ENCODE data around the gene TEF.
"Not testable (repeated sequence)": the region's sequence is repeated elsewhere in the genome, so short reads cannot be mapped to it uniquely, and the experiment has no call there.

TEF gene

DNA sequence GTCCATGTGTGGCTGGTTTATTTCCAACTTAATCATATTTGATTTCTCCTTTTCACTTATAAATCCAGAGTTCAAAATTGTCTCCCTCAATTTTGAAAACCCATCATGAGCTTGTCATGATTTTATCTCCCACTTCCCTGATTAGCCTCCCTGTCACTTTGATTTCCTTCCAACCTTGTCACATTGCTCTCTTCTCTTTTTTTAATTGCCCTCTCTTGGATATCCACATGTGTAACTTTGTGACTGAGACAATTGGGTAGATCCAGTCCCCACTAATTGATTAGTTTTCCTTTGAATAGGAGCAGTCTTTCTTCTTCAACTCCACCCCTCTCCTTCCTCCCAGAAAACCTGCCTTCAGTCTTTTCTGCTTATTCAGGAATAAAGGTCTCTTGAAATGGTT, 2.4 kb downstream of the TEF start:
- DNase-seq = no peak

DNA sequence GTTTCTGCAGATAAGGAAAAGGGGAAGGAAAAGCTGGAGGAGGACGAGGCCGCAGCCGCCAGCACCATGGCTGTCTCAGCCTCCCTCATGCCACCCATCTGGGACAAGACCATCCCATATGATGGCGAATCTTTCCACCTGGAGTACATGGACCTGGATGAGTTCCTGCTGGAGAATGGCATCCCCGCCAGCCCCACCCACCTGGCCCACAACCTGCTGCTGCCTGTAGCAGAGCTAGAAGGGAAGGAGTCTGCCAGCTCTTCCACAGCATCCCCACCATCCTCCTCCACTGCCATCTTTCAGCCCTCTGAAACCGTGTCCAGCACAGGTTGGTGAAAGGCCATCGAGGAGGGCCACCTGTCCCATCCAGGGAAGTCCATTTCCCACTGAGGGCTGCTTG, 5.6 kb downstream of the TEF start:
- DNase-seq = no peak

DNA sequence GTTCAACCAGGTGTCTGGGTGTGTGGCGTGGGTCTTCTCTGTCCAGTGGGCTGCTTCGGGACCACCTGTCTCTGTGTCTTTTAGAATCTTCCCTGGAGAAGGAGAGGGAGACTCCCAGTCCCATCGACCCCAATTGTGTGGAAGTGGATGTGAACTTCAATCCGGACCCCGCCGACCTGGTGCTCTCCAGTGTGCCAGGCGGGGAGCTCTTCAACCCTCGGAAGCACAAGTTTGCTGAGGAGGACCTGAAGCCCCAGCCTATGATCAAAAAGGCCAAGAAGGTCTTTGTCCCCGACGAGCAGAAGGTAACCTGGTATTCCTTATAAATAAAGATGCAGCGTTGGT, 12.2 kb downstream of the TEF start:
- DNase-seq = no peak

DNA sequence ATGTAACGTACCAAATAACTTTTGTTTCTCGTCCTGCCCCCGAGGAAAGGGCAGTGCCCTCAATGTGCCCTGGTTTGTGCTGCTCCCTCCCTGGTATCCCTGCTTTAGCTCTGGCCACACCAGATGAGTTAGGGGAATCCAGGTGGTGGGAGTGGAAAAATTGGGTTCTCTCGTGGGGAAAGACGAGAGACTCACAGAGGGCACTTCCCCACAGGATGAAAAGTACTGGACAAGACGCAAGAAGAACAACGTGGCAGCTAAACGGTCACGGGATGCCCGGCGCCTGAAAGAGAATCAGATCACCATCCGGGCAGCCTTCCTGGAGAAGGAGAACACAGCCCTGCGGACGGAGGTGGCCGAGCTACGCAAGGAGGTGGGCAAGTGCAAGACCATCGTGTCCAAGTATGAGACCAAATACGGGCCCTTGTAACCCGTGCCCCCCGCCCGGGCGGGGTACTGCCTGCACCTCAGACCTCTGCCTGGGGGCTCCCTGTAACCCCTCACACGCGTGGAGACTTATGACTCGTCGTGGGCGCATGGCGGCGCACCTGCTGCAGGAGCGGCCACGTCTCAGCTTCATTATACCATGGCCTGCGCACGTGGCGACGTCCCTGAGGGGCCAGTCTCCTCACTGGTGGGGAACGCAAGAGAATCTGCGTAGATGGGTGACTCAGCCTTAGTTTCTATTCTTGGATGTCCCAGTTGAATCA, 13.9 kb downstream of the TEF start:
- no peak for DNase-seq

DNA sequence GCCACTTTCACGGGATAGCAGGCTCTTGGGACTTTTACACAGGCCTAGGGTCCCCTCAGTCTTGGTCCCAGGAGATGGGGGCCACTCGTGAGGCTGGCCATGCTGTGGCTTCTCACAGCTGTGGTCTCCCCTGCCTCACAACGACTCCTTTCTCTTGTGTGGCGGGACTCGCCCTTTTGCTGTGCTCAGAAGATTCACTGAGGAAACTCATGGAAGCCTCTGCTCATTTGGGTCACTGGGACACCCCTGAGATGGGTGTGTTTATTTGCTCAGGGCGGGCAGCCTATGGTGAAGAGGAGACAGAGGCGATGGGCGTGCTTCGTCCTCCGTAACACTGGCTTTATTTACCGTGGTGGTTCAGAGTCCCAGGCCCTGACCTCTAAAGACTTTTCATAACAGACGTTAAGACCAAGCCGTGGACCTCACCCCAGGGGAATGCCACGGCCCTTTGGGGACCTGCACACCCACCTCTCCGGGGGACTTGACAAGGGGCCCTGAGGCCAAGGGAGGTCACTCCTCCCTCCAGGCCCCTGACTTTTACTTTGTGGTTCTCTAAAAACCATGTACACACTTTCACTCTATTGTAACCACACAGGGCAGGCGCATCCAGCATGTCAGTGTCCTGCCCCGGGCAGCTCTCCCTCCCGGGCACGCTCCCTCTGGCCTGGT, 15.5 kb downstream of the TEF start:
- DNase-seq = no peak

DNA sequence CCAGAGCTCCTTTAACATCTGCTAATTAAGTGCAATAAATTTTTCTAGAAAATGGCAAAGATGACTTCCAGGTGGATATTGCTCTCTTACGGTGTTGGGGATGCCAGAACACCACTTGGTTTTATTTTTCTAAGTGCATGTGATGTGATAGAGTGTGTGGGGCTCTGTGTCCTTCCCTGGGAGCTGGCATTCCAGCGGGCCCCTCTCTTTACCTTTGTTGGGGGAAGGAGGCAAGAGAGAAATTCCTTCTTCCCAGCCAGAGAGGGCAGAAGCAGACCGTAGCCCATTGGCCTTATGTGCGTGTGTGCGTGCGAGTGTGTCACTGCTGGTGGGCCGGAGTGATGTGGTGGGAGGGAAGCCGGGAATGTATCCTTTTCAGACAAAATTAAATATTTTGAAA, 17.2 kb downstream of the TEF start:
- no peak for DNase-seq

DNA sequence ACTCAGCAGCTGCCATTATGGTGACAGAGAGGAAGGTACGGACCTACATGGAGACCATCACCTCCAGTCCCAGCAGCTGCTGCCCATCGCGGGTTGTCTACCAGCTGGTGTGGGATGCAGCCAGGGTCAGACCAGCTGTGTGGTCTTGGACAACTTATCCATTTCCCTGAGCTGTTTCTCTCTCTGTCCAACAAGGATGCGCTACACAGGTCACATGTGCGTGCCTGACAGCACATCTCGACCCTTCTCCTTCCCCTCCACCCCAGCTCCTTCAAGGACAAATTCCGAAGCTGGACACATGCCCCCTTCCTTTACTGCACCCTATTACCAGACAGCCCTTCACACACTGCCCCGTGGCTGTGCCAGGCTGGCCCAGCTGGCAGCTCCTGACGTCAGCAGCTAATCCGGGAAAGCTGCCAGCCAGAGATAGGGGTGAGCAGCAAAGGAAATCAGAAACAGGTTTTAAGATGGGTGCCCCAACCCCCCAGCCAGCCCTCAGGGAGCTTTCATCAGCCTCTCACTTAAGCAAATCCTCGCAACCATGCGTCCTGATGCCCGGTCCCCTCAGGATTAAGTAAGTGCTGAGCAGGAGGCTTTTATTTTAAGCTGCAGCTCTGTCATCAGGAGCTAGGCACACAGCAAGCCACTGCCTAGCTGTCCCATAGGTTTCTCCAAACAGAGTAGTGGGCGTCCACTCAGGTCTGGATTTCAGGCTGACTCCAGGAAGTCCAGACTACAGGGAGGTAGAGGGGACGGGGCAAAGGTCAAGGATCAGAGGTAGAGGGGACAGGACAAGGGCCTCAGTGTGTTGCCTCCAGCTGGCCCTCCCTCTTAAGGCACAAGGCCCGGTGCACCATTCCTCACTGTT, 20.3 kb downstream of the TEF start:
- no peak for DNase-seq

DNA sequence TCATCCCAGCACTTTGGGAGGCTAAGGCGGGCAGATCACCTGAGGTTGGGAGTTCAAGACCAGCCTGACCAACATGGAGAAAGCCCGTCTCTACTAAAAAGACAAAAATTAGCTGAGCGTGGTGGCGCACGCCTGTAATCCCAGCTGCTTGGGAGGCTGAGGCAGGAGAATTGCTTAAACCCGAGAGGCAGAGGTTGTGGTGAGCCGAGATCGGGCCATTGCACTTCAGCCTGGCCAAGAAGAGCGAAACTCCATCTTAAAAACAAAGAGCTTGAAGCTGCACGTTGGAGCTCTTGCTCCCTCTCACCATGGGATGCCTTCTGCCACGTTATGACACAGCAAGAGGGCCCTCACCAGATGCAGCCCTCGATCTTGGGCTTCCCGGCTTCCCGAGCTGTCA, 21.1 kb downstream of the TEF start:
- DNase-seq = not testable (repeated sequence)

DNA sequence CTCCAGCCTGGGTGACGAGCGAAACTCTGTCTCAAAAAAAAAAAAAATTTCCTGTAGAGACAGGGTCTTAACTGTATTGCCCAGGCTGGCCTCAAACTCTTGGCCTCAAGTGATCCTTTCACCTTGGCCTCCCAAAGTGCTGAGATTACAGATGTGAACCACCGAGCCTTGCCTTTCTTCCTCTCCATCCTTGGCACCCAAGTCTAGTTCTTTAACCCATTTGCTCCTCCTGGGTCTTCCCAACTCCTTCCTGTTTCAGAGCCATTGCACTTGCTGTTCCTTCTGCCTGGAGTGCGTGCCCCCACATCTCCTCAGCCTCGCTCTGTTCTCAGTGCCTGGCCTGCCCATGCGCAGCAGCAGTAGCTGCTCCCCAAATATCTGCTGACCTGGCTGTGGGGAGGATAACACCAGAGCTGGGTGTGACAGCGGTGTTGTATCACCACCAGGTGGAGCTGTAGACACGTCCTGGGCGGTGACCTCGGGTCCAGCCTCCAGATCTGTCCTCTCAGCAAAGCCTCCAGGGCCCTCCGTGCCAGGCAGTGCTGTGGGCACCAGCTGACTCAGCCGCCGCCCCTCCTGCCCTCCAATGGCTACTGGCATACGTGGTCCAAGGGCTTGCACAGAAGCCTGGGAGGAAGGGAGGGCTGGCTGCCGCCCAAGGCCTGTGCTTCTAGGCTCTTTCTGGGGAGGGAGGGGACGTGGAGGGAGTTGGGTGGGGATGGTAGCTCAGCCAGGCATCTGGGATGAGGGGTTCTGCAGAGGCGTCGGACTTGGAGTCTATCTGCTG, 22.0 kb downstream of the TEF start:
- peak; percentile 88 for DNase-seq

DNA sequence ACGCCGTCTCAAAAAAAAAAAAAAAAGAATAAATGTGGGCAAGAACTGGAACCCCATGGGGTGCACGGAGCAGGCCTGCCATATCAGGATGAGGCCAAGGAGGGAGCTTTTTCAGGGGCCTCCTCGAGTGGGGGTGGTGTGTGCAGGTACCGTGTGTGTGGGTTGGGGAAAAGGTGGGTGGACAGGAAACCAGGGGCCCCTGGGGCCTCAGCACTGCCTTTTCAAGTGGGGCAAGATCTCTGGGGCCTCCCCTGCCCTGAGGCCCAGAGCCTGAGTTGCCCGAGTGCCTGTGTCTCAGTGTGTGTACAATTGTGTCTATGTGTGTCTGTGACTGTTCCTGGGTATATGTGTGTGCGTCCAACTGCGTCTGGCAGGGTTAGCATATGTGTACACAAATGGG, 23.8 kb downstream of the TEF start:
- DNase-seq = peak; percentile 25

DNA sequence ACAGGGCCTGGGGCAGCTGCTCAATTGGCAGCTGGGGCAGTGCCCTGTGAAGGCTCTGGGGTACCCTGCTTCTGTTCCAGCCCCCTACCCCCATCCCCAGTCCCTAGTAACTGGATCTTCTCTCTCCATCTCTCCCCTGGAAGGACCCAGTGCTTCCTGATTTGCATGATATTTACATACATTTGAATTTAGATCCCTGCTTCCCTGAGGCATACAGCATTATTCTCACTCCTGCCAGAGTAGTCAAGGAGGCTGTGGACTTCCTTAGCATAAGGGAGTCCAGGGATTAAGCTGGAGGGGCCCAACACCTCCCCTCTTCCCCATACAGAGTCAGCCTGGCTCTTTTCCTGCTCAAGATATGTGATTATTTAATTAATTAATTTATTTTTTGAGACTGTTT, 24.7 kb downstream of the TEF start:
- no peak for DNase-seq

DNA sequence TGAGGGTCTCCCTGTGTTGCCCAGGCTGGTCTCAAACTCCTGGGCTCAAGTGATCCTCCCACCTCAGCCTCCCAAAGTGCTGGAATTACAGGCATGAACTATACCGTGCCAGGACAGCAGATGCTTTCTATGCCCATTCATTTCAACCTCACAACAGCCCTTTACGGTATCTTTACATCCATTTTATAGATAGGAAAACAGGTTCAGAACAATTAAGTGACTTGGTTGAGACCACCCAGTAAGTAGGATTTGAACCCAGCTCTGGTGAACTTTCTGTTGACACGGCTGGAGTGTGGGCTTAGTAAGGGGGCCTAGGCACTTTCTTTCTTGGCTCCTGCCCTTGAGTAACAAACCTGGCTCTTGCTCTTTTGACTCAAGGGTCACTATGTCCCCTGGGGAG, 25.7 kb downstream of the TEF start:
- DNase-seq = no peak

DNA sequence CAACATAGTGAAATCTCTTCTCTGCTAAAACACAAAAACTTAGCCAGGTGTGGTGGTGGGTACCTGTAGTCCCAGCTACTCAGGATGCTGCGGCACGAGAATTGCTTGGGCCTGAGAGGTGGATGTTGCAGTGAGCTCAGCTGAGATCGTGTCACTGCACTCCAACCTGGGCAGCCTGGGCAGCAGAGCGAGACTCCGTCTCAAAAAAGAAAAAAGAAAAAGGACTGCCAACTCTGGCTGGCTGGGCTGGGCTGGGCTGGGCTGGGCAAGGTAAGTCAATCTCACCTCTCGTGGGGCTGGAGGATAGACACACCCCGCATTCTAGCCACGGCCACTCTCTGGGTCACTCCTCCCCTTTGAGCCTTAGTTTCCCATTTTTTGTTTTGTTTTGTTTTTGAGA, 26.9 kb downstream of the TEF start:
- DNase-seq = no peak

DNA sequence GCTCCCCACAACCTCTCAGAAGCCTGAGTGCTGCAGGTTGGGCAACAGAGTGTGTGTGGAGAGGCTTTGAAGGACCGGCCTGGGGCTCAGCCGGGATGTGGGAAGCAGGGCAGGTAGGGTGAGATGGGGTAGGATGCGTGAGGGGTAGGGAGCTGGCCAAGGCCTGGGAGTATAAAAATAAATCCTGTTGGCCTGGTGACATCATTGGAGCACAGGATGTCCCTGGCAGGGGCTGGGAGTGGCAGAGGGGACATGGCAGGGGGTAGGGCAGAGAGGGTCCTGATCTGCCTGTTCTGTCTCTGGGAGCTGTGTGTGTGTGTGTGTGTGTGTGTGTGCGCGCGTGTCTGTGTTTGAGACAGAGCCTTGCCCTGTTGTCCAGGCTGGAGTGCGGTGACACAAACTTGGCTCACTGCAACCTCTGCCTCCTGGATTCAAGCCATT, 28.6 kb downstream of the TEF start:
- no peak for DNase-seq

DNA sequence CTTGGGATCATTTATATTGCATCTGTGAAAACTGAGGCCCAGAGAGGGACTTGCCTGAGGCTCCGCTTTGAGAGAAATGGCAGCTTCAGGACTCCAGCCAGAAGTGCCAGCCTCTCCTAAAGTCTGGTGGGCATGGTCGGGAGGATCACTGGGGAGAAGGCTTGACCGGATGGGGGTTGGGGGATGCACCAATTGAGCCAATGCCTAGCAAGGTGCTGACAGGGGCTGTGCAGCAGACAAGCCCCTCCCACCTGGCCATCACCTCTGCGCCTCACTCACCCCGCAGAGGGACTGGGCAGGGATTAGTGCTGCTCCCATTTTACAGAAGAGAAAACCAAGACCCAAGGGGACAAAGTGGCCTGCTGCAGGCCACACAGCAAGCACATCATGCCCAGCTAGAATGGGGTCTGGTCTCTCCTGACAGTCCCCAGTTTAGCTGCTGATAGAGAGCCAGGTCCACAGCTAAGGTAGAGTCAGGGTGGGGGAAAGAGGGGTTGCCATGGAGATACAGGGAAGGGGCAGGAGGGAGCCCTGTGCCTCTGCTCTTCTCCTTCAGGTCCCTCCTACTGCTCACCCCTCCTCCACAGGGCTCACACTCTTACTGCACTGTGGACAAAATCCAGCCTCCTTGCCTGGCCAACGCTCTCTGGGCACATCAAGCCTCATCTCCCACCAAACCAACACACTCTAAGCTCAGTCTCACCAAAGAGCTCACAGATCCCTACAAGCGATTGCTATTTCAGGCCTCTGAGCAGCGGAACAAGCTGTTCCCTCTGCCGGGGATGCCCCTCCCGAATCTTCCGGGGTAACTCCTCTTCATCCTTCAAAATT, 29.5 kb downstream of the TEF start:
- no peak for DNase-seq

DNA sequence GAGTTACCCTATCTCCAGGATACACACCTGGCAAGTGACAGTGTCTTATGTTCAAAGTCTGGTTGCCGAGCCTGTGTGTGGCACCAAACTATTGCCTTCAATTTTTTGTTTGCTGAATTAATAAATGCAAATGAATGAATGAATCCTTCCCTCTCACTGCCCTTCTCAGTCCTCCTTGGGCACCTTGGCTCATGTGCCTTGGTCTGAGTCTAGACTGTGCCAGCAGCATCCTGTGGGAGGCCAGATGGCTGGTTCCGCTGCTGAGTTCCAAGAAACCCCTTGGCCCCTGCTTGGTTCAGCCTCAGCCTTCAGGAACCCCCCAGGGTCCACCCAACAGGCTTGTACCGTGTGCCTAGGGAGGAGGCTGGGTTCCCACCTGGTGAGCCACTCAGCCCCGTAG, 33.8 kb downstream of the TEF start:
- DNase-seq = no peak

DNA sequence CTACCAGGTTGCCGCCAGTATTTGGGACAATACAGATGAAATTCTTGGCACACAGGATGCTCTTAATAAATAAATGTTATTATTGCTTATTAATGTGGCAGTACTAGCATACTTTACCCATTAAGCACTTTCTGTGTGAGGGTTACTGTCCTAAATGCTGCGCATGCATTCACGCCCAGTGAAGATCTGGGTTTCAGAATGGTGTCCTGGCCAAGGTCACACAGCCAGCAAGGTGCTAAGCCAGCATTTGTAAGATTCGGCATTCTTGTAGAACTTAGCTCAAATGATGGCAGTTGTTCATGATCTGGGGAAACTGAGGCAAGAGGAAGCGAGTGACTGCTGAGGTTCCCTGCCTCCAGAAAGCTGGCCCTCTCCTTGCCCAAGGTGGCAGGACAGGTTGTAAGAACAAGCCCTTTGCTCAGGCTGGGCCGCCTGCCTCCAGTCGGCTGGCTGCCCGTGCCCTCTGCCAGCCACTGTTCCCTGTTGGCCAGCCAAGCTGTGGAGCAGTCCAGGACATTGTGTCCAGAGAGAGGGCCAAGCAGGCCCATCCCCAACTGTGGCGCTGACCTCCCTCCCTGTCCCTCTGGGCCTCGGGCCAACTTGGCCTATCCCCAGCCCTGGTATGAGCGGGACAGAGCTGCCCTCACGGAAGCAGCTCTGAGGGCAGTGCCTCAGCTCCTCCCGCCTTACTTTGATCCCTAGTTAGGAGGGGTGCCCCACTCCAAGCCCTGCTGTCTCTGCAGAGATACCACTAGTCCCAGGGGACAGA, 36.1 kb downstream of the TEF start:
- no peak for DNase-seq

DNA sequence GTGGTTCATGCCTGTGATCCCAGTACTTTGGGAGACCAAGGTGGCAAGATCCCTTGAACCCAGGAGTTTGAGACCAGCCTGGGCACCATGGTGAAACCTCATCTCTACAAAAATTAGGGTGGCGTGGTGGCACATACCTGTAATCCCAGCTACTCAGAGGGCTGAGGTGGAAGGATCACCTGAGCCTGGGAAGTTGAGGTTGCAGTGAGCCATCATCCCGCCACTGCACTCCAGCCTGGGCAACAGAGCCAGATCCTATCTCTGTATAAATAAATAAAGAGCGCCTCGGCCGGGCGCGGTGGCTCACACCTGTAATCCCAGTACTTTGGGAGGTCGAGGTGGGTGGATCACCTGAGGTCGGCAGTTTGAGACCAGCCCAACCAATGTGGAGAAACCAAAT, 37.0 kb downstream of the TEF start:
- no peak for DNase-seq

DNA sequence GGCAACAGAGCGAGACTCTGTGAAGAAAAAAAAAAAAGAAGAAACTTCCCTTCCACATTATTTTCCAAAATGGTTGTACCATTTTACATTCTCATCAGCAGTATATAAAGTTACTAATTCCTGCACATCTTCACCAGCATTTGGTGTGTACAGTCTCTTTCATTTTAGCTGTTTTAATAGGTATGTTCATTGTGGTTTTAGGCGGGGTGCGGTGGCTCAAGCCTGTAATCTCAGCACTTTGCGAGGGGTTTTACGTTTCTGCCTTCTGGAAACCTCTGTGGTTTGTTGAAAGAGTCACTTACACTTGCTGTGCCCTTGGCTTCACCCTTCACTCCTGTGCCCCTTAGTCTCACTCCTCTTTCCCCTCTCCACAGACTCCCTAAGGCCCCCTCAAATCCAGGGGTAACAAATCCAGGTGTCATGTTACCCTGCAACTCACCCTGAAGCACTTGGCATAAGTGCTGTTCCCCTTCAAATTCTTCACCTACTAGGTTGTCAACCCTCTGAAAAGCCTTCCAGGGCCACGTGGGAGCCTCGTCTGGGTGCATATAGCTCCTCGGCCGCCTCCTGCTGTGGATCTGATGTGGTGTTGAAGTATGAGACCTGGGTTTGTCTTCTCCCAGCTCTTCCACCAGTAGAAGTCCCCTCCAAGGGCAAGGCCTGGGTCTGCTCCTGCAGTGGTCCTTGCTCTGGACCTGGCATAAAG, 44.1 kb downstream of the TEF start:
- DNase-seq = no peak

DNA sequence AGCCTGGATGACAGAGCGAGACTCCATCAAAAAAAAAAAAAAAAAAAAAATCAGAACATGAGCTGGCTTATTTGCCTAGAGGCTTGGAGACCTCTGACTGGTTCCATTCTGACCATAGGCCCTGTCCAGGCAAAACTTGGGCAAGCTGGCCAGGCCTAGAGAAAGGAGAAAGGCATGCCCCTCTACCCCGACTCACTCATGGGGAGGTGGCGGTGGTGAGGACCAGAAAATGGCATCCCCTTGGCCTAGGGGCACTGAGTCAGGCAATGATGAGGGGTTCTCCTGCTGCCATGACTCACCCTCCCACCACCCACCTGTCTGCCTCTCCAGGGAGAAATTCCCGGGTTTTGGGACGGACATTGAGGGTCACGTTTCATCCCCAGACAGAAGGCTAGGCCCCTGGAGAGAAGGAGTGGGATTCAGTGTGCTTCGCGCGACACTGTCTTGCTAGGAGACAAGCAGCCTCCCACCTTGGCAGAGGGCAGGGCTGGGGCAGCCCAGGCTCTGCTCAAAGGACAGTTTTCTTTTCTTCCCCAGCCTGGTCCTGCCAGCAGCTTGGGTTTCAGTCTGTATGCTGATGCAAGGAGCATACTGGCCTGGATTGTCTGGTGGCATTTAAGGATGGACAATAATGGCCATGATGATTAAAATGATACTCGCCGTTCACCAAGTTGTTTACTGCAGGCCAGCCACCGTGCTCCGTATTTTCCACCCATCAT, 47.6 kb downstream of the TEF start:
- DNase-seq = no peak
